Endothelial cell of umbilical vein (primary cell): Measurements from ENCODE around the gene NYAP1. TPM values are rescaled to one million over a fixed set of nuclear protein-coding genes. Genes with fewer than 3 reads are reported as not detected.

Experiments used
- BruUV-seq: library from RNA; stranded (reverse); fragments of 400-500 nt; replicated peaks from 2 replicates; lab custom pipeline; 2021; lab: Mats Ljungman, UMichigan
- CTCF ChIA-PET: fragments of 300-600, 350-600 bp; sonication (Branson Sonifier 250); formaldehyde crosslinking; loops from one replicate; lab custom pipeline; 2021; ENCODE audit warnings: antibody characterized with exemption, inconsistent platforms; lab: Charles Lee
- POLR2A ChIA-PET: fragments of 300-600, 350-600 bp; sonication (Branson Sonifier 250); formaldehyde crosslinking; loops from one replicate; lab custom pipeline; 2021; ENCODE audit warnings: antibody characterized with exemption, inconsistent platforms; lab: Charles Lee
- DNase-seq: peaks from one replicate; pipeline ENCODE4 v3.0.0-alpha.2; 2011; ENCODE audit warnings: low read depth, low spot score
- FAIRE-seq: peaks from 2 replicates; lab custom pipeline; 2011; peaks lifted over from hg19 to GRCh38; lab: Jason Lieb, UNC
- H2AFZ ChIP-seq: 2 replicates; pipeline ENCODE4 v1.6.0; 2012; ENCODE audit warnings: low read depth, low read length, control low read depth, inconsistent platforms
- H3K27ac ChIP-seq: 2 replicates; pipeline ENCODE4 v1.5.1; 2011; ENCODE audit warnings: low read depth, mild to moderate bottlenecking, control low read depth, low read length, moderate library complexity; ENCODE audit not compliant: insufficient read depth
- H3K27me3 ChIP-seq, 2 experiments: 2 replicates each; pipeline versions ENCODE4 v1.6.0 to v1.6.1; 2011; ENCODE audit warnings: low read length in 2 of 2, mixed read lengths in 1 of 2; ENCODE audit not compliant: control insufficient read depth in 2 of 2, insufficient read depth in 2 of 2
- H3K36me3 ChIP-seq, 2 experiments: 2 replicates in 1 of 2; 3 replicates in 1 of 2; pipeline ENCODE4 v1.5.1; 2011; ENCODE audit warnings: low read length in 2 of 2, mild to moderate bottlenecking in 1 of 2, moderate library complexity in 1 of 2; ENCODE audit not compliant: control insufficient read depth in 2 of 2, insufficient read depth in 2 of 2; ENCODE audit errors: extremely low read depth in 1 of 2
- H3K4me1 ChIP-seq: 3 replicates; pipeline ENCODE4 v1.5.1; 2011; ENCODE audit warnings: mild to moderate bottlenecking, low read length; ENCODE audit not compliant: control insufficient read depth, insufficient read depth; ENCODE audit errors: extremely low read depth
- H3K4me2 ChIP-seq: 2 replicates; pipeline ENCODE4 v1.6.1; 2011; ENCODE audit warnings: low read length, control low read depth, mixed read lengths; ENCODE audit not compliant: insufficient read depth
- H3K4me3 ChIP-seq, 3 experiments: fragments of 200-600 bp in 1 of 3; sonication (generic), shearing (Covaris generic) in 1 of 3; replicated peaks in 1 of 3; 2 replicates each; pipeline ENCODE4 v1.5.1; 2011 to 2016; ENCODE audit warnings: control low read depth in 3 of 3, low read length in 3 of 3, mild to moderate bottlenecking in 2 of 3, inconsistent platforms in 1 of 3, low read depth in 1 of 3, moderate library complexity in 1 of 3; ENCODE audit not compliant: insufficient read depth in 1 of 3
- H3K79me2 ChIP-seq: 2 replicates; pipeline ENCODE4 v1.6.0; 2012; ENCODE audit warnings: low read length, inconsistent platforms; ENCODE audit not compliant: control insufficient read depth, insufficient read depth
- H3K9ac ChIP-seq: replicated peaks from 2 replicates; pipeline ENCODE3; 2011; ENCODE audit warnings: low read length, control low read depth; ENCODE audit not compliant: insufficient read depth; ENCODE audit errors: extremely low read depth
- H3K9me1 ChIP-seq: replicated peaks from 3 replicates; pipeline ENCODE4 v1.6.0; 2011; ENCODE audit warnings: mild to moderate bottlenecking, low read length; ENCODE audit not compliant: control insufficient read depth, insufficient read depth; ENCODE audit errors: extremely low read depth
- H3K9me3 ChIP-seq: replicated peaks from 2 replicates; pipeline ENCODE4 v1.5.1; 2012; ENCODE audit warnings: low read length, inconsistent platforms; ENCODE audit not compliant: control insufficient read depth, insufficient read depth
- H4K20me1 ChIP-seq: replicated peaks from 2 replicates; pipeline ENCODE3; 2011; ENCODE audit warnings: mild to moderate bottlenecking, low read length; ENCODE audit not compliant: control insufficient read depth, insufficient read depth; ENCODE audit errors: extremely low read depth
- CTCF ChIP-seq, 2 donors: IDR thresholded peaks; 1 replicate in 1 of 2; 2 replicates in 1 of 2; pipeline ENCODE4 v1.5.1; 2011; ENCODE audit warnings: low read length in 2 of 2, mild to moderate bottlenecking in 2 of 2, moderate library complexity in 2 of 2, control low read depth in 1 of 2, inconsistent platforms in 1 of 2, low read depth in 1 of 2; ENCODE audit not compliant: insufficient read depth in 1 of 2; ENCODE audit errors: extremely low read depth in 1 of 2
- FOS ChIP-seq: IDR thresholded peaks from 2 replicates; pipeline ENCODE4 v1.6.1; 2011; ENCODE audit warnings: mild to moderate bottlenecking, low read length, moderate library complexity, borderline replicate concordance; ENCODE audit not compliant: insufficient read depth
- GATA2 ChIP-seq: IDR thresholded peaks from 2 replicates; pipeline ENCODE4 v1.7.0; 2011; ENCODE audit warnings: low read depth, mild to moderate bottlenecking, moderate library complexity, mixed read lengths, low read length; ENCODE audit not compliant: insufficient read length, insufficient read depth
- JUN ChIP-seq: IDR thresholded peaks from 2 replicates; pipeline ENCODE4 v1.6.1; 2011; ENCODE audit warnings: borderline replicate concordance, low read depth; ENCODE audit not compliant: insufficient read length, insufficient read depth
- MAX ChIP-seq: IDR thresholded peaks from 2 replicates; pipeline ENCODE4 v1.6.1; 2011; ENCODE audit not compliant: insufficient read depth, insufficient read length
- POLR2A ChIP-seq: IDR thresholded peaks from 2 replicates; pipeline ENCODE4 v1.6.1; 2012; ENCODE audit warnings: low read depth, mild to moderate bottlenecking, control low read depth, low read length
- POLR2AphosphoS5 ChIP-seq: IDR thresholded peaks from 2 replicates; pipeline ENCODE4 v1.6.1; 2012; ENCODE audit warnings: low read depth, mild to moderate bottlenecking, control low read depth, low read length, moderate library complexity; ENCODE audit not compliant: insufficient read depth
- dilution Hi-C: fragments of 300-500 bp; cut with MboI; formaldehyde crosslinking; loops from one replicate; pipeline ENCODE4 v1.15.0; 2019; ENCODE audit warnings: low sequenced_read_pairs; ENCODE audit not compliant: extremely low pct_ligation_motif_present
- intact Hi-C: fragments of 100-400 bp; cut with micrococcal nuclease; formaldehyde crosslinking; loops from one replicate; pipeline ENCODE4 v1.10.0; 2022
- polyA plus RNA-seq, 4 experiments: library from polyadenylated mRNA; depleted of rRNA in 3 of 4; stranded (reverse) in 3 of 4; unstranded in 1 of 4; fragments of >200 nt; gene quantifications; 2 replicates each; pipeline versions ENCODE4 v1.2.1 to v1.2.3, GENCODE V29; 2011 to 2012; ENCODE audit warnings: missing spikeins in 1 of 4
- total RNA-seq: library from RNA; stranded (reverse); gene quantifications from 2 replicates; pipeline ENCODE4 v1.2.3, GENCODE V29; 2021

NYAP1 gene
- total and polyA plus RNA-seq, 2 donors (not counting 3 experiments of a cell fraction or from before 2014, with no cell fraction given) = 0.37 to 2.8 TPM

DNA sequence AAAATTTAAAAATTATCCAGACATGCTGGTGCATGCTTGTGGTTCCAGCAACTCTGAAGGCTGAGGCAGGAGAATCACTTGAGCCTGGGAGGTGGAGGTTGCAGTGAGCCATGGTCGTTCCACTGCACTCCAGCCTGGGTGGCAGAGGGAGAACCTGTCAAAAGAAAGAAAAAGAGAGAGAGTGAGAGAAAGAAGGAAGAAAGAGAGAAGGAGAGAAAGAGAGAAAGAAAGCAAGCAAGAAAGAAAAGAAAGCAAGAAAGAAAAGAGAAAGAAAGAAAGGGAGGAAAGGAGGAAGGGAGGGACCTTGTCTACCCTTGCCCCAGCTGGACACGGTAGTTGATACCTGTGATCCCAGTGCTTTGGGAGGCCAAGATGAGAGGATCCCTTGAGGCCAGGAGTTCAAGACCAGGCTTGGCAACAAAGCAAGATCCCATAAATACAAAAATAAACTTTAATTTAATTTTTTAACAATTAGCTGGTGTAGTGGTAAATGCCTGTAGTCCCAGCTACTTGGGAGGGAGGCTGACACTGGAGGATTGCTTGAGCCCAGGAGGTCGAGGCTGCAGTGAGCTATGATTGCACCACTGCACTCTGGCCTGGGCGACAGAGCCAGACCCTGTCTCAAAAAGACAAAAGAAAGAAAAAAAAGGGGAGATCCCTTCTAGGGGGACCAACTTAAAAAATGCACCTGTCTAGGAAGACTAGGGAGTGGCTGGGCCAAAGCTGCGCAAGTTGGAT is 9.2 kb downstream of the NYAP1 start:
- no peaks in the 10 kb centered on the region for H3K79me2 ChIP-seq
- peak overlapping the region in 1 of 3 experiments; percentile 34 for H3K4me3 ChIP-seq
- H3K9me1 ChIP-seq = no peaks in the 10 kb centered on the region
- dilution Hi-C loops (no loop called here), intact Hi-C loops (no loop called here)
- peak overlapping the region; percentile 93 for H2AFZ ChIP-seq
- H3K9ac ChIP-seq = no peak overlapping the region
- ChIA-PET CTCF (interaction anchor here (1.0 to 3.3 kb wide), 6 partner anchors 10 to 91 kb away, joined by 3 to 38 read pairs (median 5); partner anchors contain the start of gene NYAP1), POLR2A (interaction anchor here (0.6 kb wide), 1 partner anchor 14 kb away, joined by 4 read pairs; no protein-coding TSS in a partner anchor)
- FAIRE-seq (no peak), DNase-seq (no peak)
- H3K27ac ChIP-seq = no peak overlapping the region
- peak overlapping the region; percentile 14 for H3K4me2 ChIP-seq
- no peaks in the 10 kb centered on the region for H4K20me1 ChIP-seq
- H3K4me1 ChIP-seq = peaks cover 7% of the 10 kb centered on the region
- no peaks in the 10 kb centered on the region for H3K27me3 ChIP-seq
- H3K9me3 ChIP-seq = no peaks in the 10 kb centered on the region
- H3K36me3 ChIP-seq = no peaks in the 10 kb centered on the region
- BruUV-seq = no TSS peak
- TF ChIP-seq POLR2A (no peak), POLR2AphosphoS5 (no peak), GATA2 (no peak), JUN (no peak), FOS (no peak), CTCF (IDR thresholded peaks at IDR 0.05; ENCODE audit: extremely low read depth in 1 of 2, insufficient read depth in 1 of 2, low read depth in 1 of 2, low read length in 2 of 2) (no peak), MAX (no peak)
